Parathyroid adenoma (tissue), 2 donors: ENCODE results near the gene MRPL16.

Source experiments
- H2AFZ ChIP-seq: fragments of 300-600 bp; sonication (generic); one replicate; pipeline ENCODE4 v1.7.0; 2017; ENCODE audit warnings: antibody characterized with exemption, mild to moderate bottlenecking
- H3K27ac ChIP-seq: fragments of 300-600 bp; sonication (generic); one replicate; pipeline ENCODE4 v1.7.0; 2017
- H3K27me3 ChIP-seq: fragments of 300-600 bp; sonication (generic); one replicate; pipeline ENCODE4 v1.7.0; 2017; ENCODE audit warnings: low read length; ENCODE audit not compliant: control insufficient read depth, insufficient read depth
- H3K36me3 ChIP-seq: fragments of 300-600 bp; sonication (generic); one replicate; pipeline ENCODE4 v1.7.0; 2017; ENCODE audit warnings: low read length; ENCODE audit not compliant: control insufficient read depth, insufficient read depth
- H3K4me1 ChIP-seq: fragments of 300-600 bp; sonication (generic); one replicate; pipeline ENCODE4 v1.7.0; 2017; ENCODE audit warnings: control low read depth
- H3K4me2 ChIP-seq: fragments of 300-600 bp; sonication (generic); one replicate; pipeline ENCODE4 v1.7.0; 2017; ENCODE audit warnings: low read length
- H3K4me3 ChIP-seq: fragments of 300-600 bp; sonication (generic); one replicate; pipeline ENCODE4 v1.7.0; 2017; ENCODE audit warnings: low read depth, low read length
- H3K79me2 ChIP-seq: fragments of 300-600 bp; sonication (generic); one replicate; pipeline ENCODE4 v1.7.0; 2017; ENCODE audit warnings: control low read depth
- H3K9ac ChIP-seq: fragments of 300-600 bp; sonication (generic); one replicate; pipeline ENCODE4 v1.7.0; 2017; ENCODE audit warnings: mild to moderate bottlenecking
- H3K9me3 ChIP-seq: fragments of 300-600 bp; sonication (generic); one replicate; pipeline ENCODE4 v1.7.0; 2017; ENCODE audit warnings: low read length; ENCODE audit not compliant: control insufficient read depth
- TF ChIP-seq, protein P1 (sequence below): fragments of 300-600 bp; sonication (generic); IDR thresholded peaks from one replicate; pipeline ENCODE4 v1.7.0; 2017; ENCODE audit warnings: antibody characterized with exemption, mild to moderate bottlenecking
- donor health status: primary hyperparathyroidism.

Gene MRPL16

GRCh38 chr11:59802639-59803176, 7.9 kb downstream of the MRPL16 start:
- H3K27ac ChIP-seq = no peak overlapping the region
- H3K4me2 ChIP-seq = no peak overlapping the region
- no peaks in the 10 kb centered on the region for H3K4me1 ChIP-seq
- TF ChIP-seq, protein P1, sequence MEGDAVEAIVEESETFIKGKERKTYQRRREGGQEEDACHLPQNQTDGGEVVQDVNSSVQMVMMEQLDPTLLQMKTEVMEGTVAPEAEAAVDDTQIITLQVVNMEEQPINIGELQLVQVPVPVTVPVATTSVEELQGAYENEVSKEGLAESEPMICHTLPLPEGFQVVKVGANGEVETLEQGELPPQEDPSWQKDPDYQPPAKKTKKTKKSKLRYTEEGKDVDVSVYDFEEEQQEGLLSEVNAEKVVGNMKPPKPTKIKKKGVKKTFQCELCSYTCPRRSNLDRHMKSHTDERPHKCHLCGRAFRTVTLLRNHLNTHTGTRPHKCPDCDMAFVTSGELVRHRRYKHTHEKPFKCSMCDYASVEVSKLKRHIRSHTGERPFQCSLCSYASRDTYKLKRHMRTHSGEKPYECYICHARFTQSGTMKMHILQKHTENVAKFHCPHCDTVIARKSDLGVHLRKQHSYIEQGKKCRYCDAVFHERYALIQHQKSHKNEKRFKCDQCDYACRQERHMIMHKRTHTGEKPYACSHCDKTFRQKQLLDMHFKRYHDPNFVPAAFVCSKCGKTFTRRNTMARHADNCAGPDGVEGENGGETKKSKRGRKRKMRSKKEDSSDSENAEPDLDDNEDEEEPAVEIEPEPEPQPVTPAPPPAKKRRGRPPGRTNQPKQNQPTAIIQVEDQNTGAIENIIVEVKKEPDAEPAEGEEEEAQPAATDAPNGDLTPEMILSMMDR = peak; percentile 56
- no peak overlapping the region for H2AFZ ChIP-seq
- H3K79me2 ChIP-seq = no peaks in the 10 kb centered on the region
- no peak overlapping the region for H3K9ac ChIP-seq
- H3K4me3 ChIP-seq = no peak overlapping the region
- no peaks in the 10 kb centered on the region for H3K27me3 ChIP-seq
- no peaks in the 10 kb centered on the region for H3K36me3 ChIP-seq
- H3K9me3 ChIP-seq = no peaks in the 10 kb centered on the region

GRCh38 chr11:59801981-59802638, 8.5 kb downstream of the MRPL16 start:
- Histone ChIP-seq H2AFZ (no peak overlapping the region), H3K79me2 (no peaks in the 10 kb centered on the region), H3K4me1 (no peaks in the 10 kb centered on the region), H3K9me3 (no peaks in the 10 kb centered on the region), H3K9ac (no peak overlapping the region), H3K36me3 (no peaks in the 10 kb centered on the region), H3K27me3 (no peaks in the 10 kb centered on the region), H3K27ac (no peak overlapping the region), H3K4me3 (no peak overlapping the region), H3K4me2 (no peak overlapping the region)
- TF ChIP-seq, protein P1 = no peak

DNA sequence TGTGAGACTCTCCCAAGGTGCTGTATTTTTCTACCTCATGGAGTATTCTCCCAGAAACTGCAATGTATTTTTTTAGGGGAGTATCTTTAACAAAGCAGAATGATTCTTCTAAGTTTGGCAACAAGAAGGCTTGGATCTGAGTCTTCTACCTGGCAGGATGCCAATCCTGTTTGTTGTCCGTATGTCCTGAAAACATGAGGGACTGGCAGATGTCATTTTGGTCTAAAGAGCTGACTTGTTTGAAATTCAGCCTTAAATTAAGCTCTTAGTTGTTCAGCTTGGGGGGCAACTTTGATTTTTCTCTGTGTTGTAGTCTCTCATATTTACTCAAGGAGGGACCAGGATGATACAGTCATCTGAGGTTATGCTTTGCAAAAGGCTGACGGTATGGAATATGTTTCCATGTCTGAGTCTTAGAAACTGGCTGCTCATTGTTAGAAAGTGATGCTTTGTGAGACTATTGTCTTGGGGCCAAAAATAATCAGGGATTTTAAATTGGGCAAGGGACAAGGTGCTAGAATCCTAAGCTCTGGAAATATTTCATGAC, 9.3 kb downstream of the MRPL16 start:
- Histone ChIP-seq H3K27ac (no peak overlapping the region), H2AFZ (no peak overlapping the region), H3K27me3 (no peaks in the 10 kb centered on the region), H3K9me3 (no peaks in the 10 kb centered on the region), H3K4me2 (no peak overlapping the region), H3K36me3 (no peaks in the 10 kb centered on the region), H3K79me2 (no peaks in the 10 kb centered on the region), H3K9ac (no peak overlapping the region), H3K4me1 (no peaks in the 10 kb centered on the region), H3K4me3 (no peak overlapping the region)
- TF ChIP-seq, protein P1 = no peak

- Histone ChIP-seq H3K27me3 (no peaks in the 10 kb centered on the region), H3K9me3 (no peaks in the 10 kb centered on the region), H3K79me2 (no peaks in the 10 kb centered on the region), H2AFZ (no peak overlapping the region), H3K9ac (no peak overlapping the region), H3K4me3 (no peak overlapping the region), H3K27ac (no peak overlapping the region), H3K4me1 (no peaks in the 10 kb centered on the region), H3K36me3 (no peaks in the 10 kb centered on the region), H3K4me2 (no peak overlapping the region)
- TF ChIP-seq, protein P1 = no peak
Measured at GRCh38 chr11:59800390-59801025, 10.1 kb downstream of the MRPL16 start.
